Common myeloid progenitor, CD34-positive (primary cell): ENCODE results near the gene HBE1.

Experiments
- CTCF ChIA-PET: fragments of 350-600 bp; sonication (Branson Sonifier 250); formaldehyde crosslinking; loops from one replicate; lab custom pipeline; 2021; ENCODE audit warnings: antibody characterized with exemption; lab: Charles Lee
- POLR2A ChIA-PET: fragments of 350-600 bp; sonication (Branson Sonifier 250); formaldehyde crosslinking; loops from one replicate; lab custom pipeline; 2021; ENCODE audit warnings: antibody characterized with exemption; lab: Charles Lee
- DNase-seq, 3 donors: peaks; one replicate each; pipeline versions ENCODE4 v3.0.0 to v3.0.0-alpha.2; 2013
- H3K27ac ChIP-seq, 2 experiments: 1 replicate in 1 of 2; 2 replicates in 1 of 2; pipeline ENCODE4 v1.7.0; 2013; ENCODE audit warnings: inconsistent platforms in 2 of 2, low read length in 2 of 2, mild to moderate bottlenecking in 2 of 2, low read depth in 1 of 2, moderate library complexity in 1 of 2; ENCODE audit not compliant: severe bottlenecking in 2 of 2, insufficient read depth in 1 of 2, poor library complexity in 1 of 2
- H3K27me3 ChIP-seq, 5 experiments: replicated peaks in 2 of 5; 1 replicate in 3 of 5; 2 replicates in 2 of 5; pipeline versions ENCODE4 v1.6.1 to v1.7.0; 2013; ENCODE audit warnings: low read length in 4 of 5, mild to moderate bottlenecking in 2 of 5, moderate library complexity in 2 of 5, inconsistent platforms in 1 of 5; ENCODE audit not compliant: insufficient read depth in 5 of 5, control insufficient read depth in 4 of 5
- H3K36me3 ChIP-seq, 4 experiments: 1 replicate in 2 of 4; 2 replicates in 2 of 4; pipeline versions ENCODE4 v1.6.1 to v1.7.0; 2013; ENCODE audit warnings: low read length in 3 of 4, control low read depth in 1 of 4, mild to moderate bottlenecking in 1 of 4; ENCODE audit not compliant: control insufficient read depth in 4 of 4, insufficient read depth in 4 of 4
- H3K4me1 ChIP-seq, 4 experiments: 1 replicate in 3 of 4; 2 replicates in 1 of 4; pipeline versions ENCODE4 v1.6.1 to v1.7.1; 2013; ENCODE audit warnings: low read length in 3 of 4, mild to moderate bottlenecking in 3 of 4, control low read depth in 1 of 4, inconsistent platforms in 1 of 4, moderate library complexity in 1 of 4; ENCODE audit not compliant: control insufficient read depth in 4 of 4, insufficient read depth in 4 of 4; ENCODE audit errors: control extremely low read depth in 1 of 4
- H3K4me3 ChIP-seq, 7 experiments: 1 replicate in 4 of 7; 2 replicates in 3 of 7; pipeline versions ENCODE4 v1.5.1 to v1.7.0; 2013; ENCODE audit warnings: mild to moderate bottlenecking in 7 of 7, low read length in 6 of 7, moderate library complexity in 6 of 7, inconsistent platforms in 2 of 7, low read depth in 2 of 7, control low read depth in 1 of 7; ENCODE audit not compliant: insufficient read depth in 4 of 7, control insufficient read depth in 1 of 7; ENCODE audit errors: extremely low read depth in 1 of 7
- H3K9me3 ChIP-seq, 5 experiments: 1 replicate in 4 of 5; 2 replicates in 1 of 5; pipeline versions ENCODE4 v1.6.1 to v1.7.1; 2013; ENCODE audit warnings: low read length in 4 of 5, mild to moderate bottlenecking in 2 of 5, inconsistent platforms in 1 of 5, low read depth in 1 of 5, moderate library complexity in 1 of 5; ENCODE audit not compliant: control insufficient read depth in 4 of 5, insufficient read depth in 2 of 5; ENCODE audit errors: control extremely low read depth in 1 of 5
- WGBS: methylation state at CpG from one replicate; pipeline ENCODE4 v1.1.5; 2013; ENCODE audit not compliant: insufficient coverage; 5-methylcytosine and 5-hydroxymethylcytosine counted together

The HBE1 gene

GRCh38 chr11:5279471-5280090, 9.8 kb upstream of the HBE1 start:
- peak overlapping the region; percentile 56 to 77 for H3K27ac ChIP-seq
- no peaks in the 10 kb centered on the region for H3K9me3 ChIP-seq
- peak overlapping the region in 1 of 7 experiments; percentile 3 for H3K4me3 ChIP-seq
- no peaks in the 10 kb centered on the region for H3K27me3 ChIP-seq
- POLR2A ChIA-PET, result no interaction called here
- no peaks in the 10 kb centered on the region for H3K36me3 ChIP-seq
- H3K4me1 ChIP-seq, result peaks cover 0 to 37% (median 24%) of the 10 kb centered on the region in 4 experiments
- peak in 1 of 3 donors; percentile 22 for DNase-seq
- CTCF ChIA-PET, result interaction anchor here (0.9 to 5.3 kb wide), 2 partner anchors 10 to 74 kb away, joined by 3 to 23 read pairs; no protein-coding TSS in a partner anchor
- 98% methylated on average over 4 of the region's 4 CpGs for WGBS

- no peaks in the 10 kb centered on the region for H3K27me3 ChIP-seq
- DNase-seq, result no peak
- WGBS, result 91% methylated on average over 1 of the region's 1 CpG
- H3K9me3 ChIP-seq, result no peaks in the 10 kb centered on the region
- no peak overlapping the region for H3K27ac ChIP-seq
- no peaks in the 10 kb centered on the region for H3K36me3 ChIP-seq
- ChIA-PET CTCF (interaction anchor here (0.6 to 5.3 kb wide), 2 partner anchors 12 to 66 kb away, joined by 4 to 23 read pairs; no protein-coding TSS in a partner anchor), POLR2A (no interaction called here)
- peaks cover 0 to 43% (median 30%) of the 10 kb centered on the region in 4 experiments for H3K4me1 ChIP-seq
- no peak overlapping the region for H3K4me3 ChIP-seq
These were observed 8.2 kb upstream of the HBE1 start for GRCh38 chr11:5277807-5278382.

- CTCF ChIA-PET, result interaction anchor here (0.6 kb wide), 1 partner anchor 1299 kb away, joined by 3 read pairs; no protein-coding TSS in a partner anchor
- Histone ChIP-seq H3K4me1 (peaks cover 0 to 38% (median 28%) of the 10 kb centered on the region in 4 experiments), H3K36me3 (no peaks in the 10 kb centered on the region), H3K27ac (peak overlapping the region in 1 of 2 experiments; percentile 65), H3K9me3 (no peaks in the 10 kb centered on the region), H3K27me3 (no peaks in the 10 kb centered on the region), H3K4me3 (no peak overlapping the region)
- no peak for DNase-seq
- POLR2A ChIA-PET, result interaction anchor here (0.6 kb wide), 1 partner anchor 27 kb away, joined by 3 read pairs; no protein-coding TSS in a partner anchor
- WGBS, result 100% methylated on average over 1 of the region's 2 CpGs
These were observed 7.0 kb upstream of the HBE1 start for GRCh38 chr11:5276697-5277096.

- peak; percentile 76 to 91 (median 84) for DNase-seq
- CTCF ChIA-PET, result no interaction called here
- peaks cover 0 to 31% (median 19%) of the 10 kb centered on the region in 4 experiments for H3K4me1 ChIP-seq
- H3K27me3 ChIP-seq, result no peaks in the 10 kb centered on the region
- no peaks in the 10 kb centered on the region for H3K36me3 ChIP-seq
- peak overlapping the region; percentile 25 to 65 for H3K27ac ChIP-seq
- H3K4me3 ChIP-seq, result no peak overlapping the region
- 87% methylated on average over 3 of the region's 6 CpGs for WGBS
- H3K9me3 ChIP-seq, result no peaks in the 10 kb centered on the region
- POLR2A ChIA-PET, result interaction anchor here (0.6 kb wide), 2 partner anchors 28 to 50 kb away, joined by 3 read pairs; no protein-coding TSS in a partner anchor
These were observed 5.8 kb upstream of the HBE1 start for GRCh38 chr11:5275369-5276110.

- no peak overlapping the region for H3K4me3 ChIP-seq
- peaks cover 0 to 23% (median 13%) of the 10 kb centered on the region in 4 experiments for H3K4me1 ChIP-seq
- 90% methylated on average over 3 of the region's 5 CpGs for WGBS
- H3K9me3 ChIP-seq, result no peaks in the 10 kb centered on the region
- no peaks in the 10 kb centered on the region for H3K27me3 ChIP-seq
- peak overlapping the region in 1 of 2 experiments; percentile 65 for H3K27ac ChIP-seq
- H3K36me3 ChIP-seq, result no peaks in the 10 kb centered on the region
- CTCF ChIA-PET, result no interaction called here
- DNase-seq, result no peak
- POLR2A ChIA-PET, result no interaction called here
These were observed 4.7 kb upstream of the HBE1 start for GRCh38 chr11:5274395-5274794.

- Histone ChIP-seq H3K9me3 (no peaks in the 10 kb centered on the region), H3K4me3 (no peak overlapping the region), H3K27ac (peak overlapping the region in 1 of 2 experiments; percentile 47), H3K27me3 (no peaks in the 10 kb centered on the region), H3K36me3 (no peaks in the 10 kb centered on the region), H3K4me1 (peaks cover 0 to 20% (median 11%) of the 10 kb centered on the region in 4 experiments)
- CTCF ChIA-PET, result interaction anchor here (0.8 kb wide), 1 partner anchor 18 kb away, joined by 3 read pairs; no protein-coding TSS in a partner anchor
- POLR2A ChIA-PET, result no interaction called here
- DNase-seq, result no peak
- WGBS, result 100% methylated on average over 1 of the region's 4 CpGs
These were observed 2.8 kb upstream of the HBE1 start for GRCh38 chr11:5272395-5273017.
